ENCODE measurements around the gene ULK4.

- TF ChIP-seq CTCF (IDR thresholded peaks at IDR 0.05) (no peak), POLR2A (IDR thresholded peaks at IDR 0.05) (no peak), EP300 (IDR thresholded peaks at IDR 0.05) (no peak)
These were observed 638.3 kb downstream of the ULK4 start for GRCh38 chr3:41323467-41324155.

All from ovary (tissue), 3 donors.